PC-3 (cell line): ENCODE results near the gene NEU1.

Experiments used
- CTCF ChIP-seq: fragments of 300-600 bp; sonication (generic); conservative IDR thresholded peaks from 2 replicates; pipeline ENCODE4 v1.5.1; 2017; ENCODE audit warnings: antibody characterized with exemption, low read depth, mild to moderate bottlenecking, low read length
- EZH2 ChIP-seq: fragments of 300-600 bp; sonication (generic); IDR thresholded peaks from one replicate; pipeline ENCODE4 v1.6.1; 2017; ENCODE audit warnings: antibody characterized with exemption, mild to moderate bottlenecking, low read length; ENCODE audit not compliant: unreplicated experiment

- no peak for TF ChIP-seq EZH2
- no peak for TF ChIP-seq CTCF
Observed at GRCh38 chr6:31836047-31836473, 26.6 kb downstream of the NEU1 start.
